IgD-negative memory B cell (primary cell): ENCODE data around the gene CACNA1D. TPM values are rescaled to one million over a fixed set of nuclear protein-coding genes. Genes with fewer than 3 reads are reported as not detected.

ENCODE experiments used
- H3K27ac Mint-ChIP-seq, 3 donors: one replicate each; pipeline ENCODE4 v1.8.0; 2020 to 2022; ENCODE audit warnings: mild to moderate bottlenecking in 3 of 3, mixed read lengths in 3 of 3, moderate library complexity in 1 of 3
- H3K27me3 Mint-ChIP-seq: one replicate; pipeline ENCODE4 v1.8.0; 2021; ENCODE audit warnings: mixed read lengths
- H3K36me3 Mint-ChIP-seq: one replicate; pipeline ENCODE4 v1.8.0; 2020; ENCODE audit warnings: mild to moderate bottlenecking, mixed read lengths
- H3K4me1 Mint-ChIP-seq, 3 donors: one replicate each; pipeline ENCODE4 v1.8.0; 2020 to 2022; ENCODE audit warnings: mixed read lengths in 3 of 3, mild to moderate bottlenecking in 1 of 3
- H3K4me3 Mint-ChIP-seq, 4 donors: one replicate each; pipeline ENCODE4 v1.8.0; 2020 to 2022; ENCODE audit warnings: mild to moderate bottlenecking in 4 of 4, mixed read lengths in 4 of 4, moderate library complexity in 3 of 4
- H3K9me3 Mint-ChIP-seq, 3 donors: one replicate each; pipeline ENCODE4 v1.8.0; 2020 to 2021; ENCODE audit warnings: mixed read lengths in 3 of 3, mild to moderate bottlenecking in 1 of 3
- polyA plus RNA-seq: library from polyadenylated mRNA; unstranded; fragments of 300-500 nt; fragmentation: Illumina TruSeq; gene quantifications from one replicate; pipeline ENCODE4 v1.2.3, GENCODE V29; 2021

CACNA1D gene
- polyA plus RNA-seq, 1 donor from 2014 or later, result not detected

GRCh38 chr3:53863145-53863544 is 368.7 kb downstream of the CACNA1D start:
- peaks cover 18% of the 10 kb centered on the region for H3K36me3 Mint-ChIP-seq
- H3K4me3 Mint-ChIP-seq, result peak overlapping the region in 2 of 4 donors; percentile 65 to 72
- peaks cover 13 to 19% (median 14%) of the 10 kb centered on the region in 3 donors for H3K4me1 Mint-ChIP-seq
- no peaks in the 10 kb centered on the region for H3K27me3 Mint-ChIP-seq
- H3K9me3 Mint-ChIP-seq, result no peaks in the 10 kb centered on the region
- H3K27ac Mint-ChIP-seq, result peak overlapping the region in 2 of 3 donors; percentile 10 to 16

Other genes starting within 250 kb of the CACNA1D start
- 102 TPM for gene TKT, start 238.6 kb upstream of the CACNA1D start, polyA plus RNA-seq
- 65.0 TPM for gene DCP1A, start 147.1 kb upstream of the CACNA1D start, polyA plus RNA-seq